Panc1 (cell line): Measurements from ENCODE around the gene PDPK1.
"Not testable (repeated sequence)": the region's sequence is repeated elsewhere in the genome, so short reads cannot be mapped to it uniquely, and the experiment has no call there.

Experiments
- CTCF ChIP-seq: fragments of 450-650 bp; IDR thresholded peaks from 2 replicates; pipeline ENCODE4 v1.5.1; 2017; ENCODE audit warnings: mild to moderate bottlenecking
- POLR2AphosphoS5 ChIP-seq: IDR thresholded peaks from 2 replicates; pipeline ENCODE4 v1.6.1; 2012; ENCODE audit warnings: mild to moderate bottlenecking, low read depth, low read length, moderate library complexity

DNA sequence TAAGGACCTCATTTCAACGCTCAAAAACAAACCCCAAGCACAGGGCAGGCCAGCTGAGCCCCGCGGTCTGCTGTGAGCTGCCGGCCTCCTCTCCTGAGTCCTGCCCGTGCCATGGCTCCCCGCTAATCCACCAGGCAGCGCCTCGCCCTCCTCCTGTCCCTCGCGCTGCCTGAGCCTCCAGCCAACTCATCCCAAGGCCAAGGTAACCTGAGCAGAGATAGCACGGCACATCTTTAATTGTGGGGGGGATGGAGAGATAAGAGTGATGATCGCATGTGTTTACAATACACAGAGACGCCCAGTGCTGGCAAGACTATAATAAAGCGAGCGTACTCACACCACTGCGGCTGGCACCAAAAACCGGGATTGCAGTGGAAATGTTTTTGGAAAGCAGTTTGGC is 104.7 kb downstream of the PDPK1 start:
- TF ChIP-seq CTCF, POLR2AphosphoS5: not testable (repeated sequence)
